Retinal pigment epithelial cell (primary cell): ENCODE measurements around the gene FAM184A.
A peak's percentile ranks its signal among the peaks of the same experiment; 100 is the strongest.

Experiments
- DNase-seq: peaks from one replicate; pipeline ENCODE4 v3.0.0-alpha.2; 2010; ENCODE audit warnings: low read depth
- H3K4me3 ChIP-seq: 2 replicates; pipeline ENCODE4 v1.5.1; 2011; ENCODE audit warnings: mild to moderate bottlenecking, low read length, control low read depth, moderate library complexity
- CTCF ChIP-seq: conservative IDR thresholded peaks from 2 replicates; pipeline ENCODE4 v1.5.1; 2011; ENCODE audit warnings: low read depth, low read length, control low read depth, inconsistent platforms

Gene FAM184A

GRCh38 chr6:119078376-119079282 is at the start of gene FAM184A:
FAM184A (minus strand) TSS chr6:119078664; CDS start chr6:119078299, 365 bp downstream.
- no peak for DNase-seq
- peak within 1 kb of the TSS; percentile 63 for H3K4me3 ChIP-seq
- peak; percentile 41 for TF ChIP-seq CTCF

- no peak overlapping the region for H3K4me3 ChIP-seq
- no peak for TF ChIP-seq CTCF
- no peak for DNase-seq
Observed at GRCh38 chr6:119127627-119128026, 49.2 kb upstream of the FAM184A start.

GRCh38 chr6:119126826-119127225 is 48.4 kb upstream of the FAM184A start:
- TF ChIP-seq CTCF, result no peak
- no peak for DNase-seq
- H3K4me3 ChIP-seq, result no peak overlapping the region

- no peak for DNase-seq
- no peak for TF ChIP-seq CTCF
- no peak overlapping the region for H3K4me3 ChIP-seq
Observed at GRCh38 chr6:119126140-119126539, 47.7 kb upstream of the FAM184A start.

- DNase-seq, result no peak
Observed at GRCh38 chr6:119125576-119125975, 47.1 kb upstream of the FAM184A start.

GRCh38 chr6:119124079-119124824 is 45.8 kb upstream of the FAM184A start:
- no peak for TF ChIP-seq CTCF
- H3K4me3 ChIP-seq, result no peak overlapping the region
- DNase-seq, result no peak

More at GRCh38 chr6:119125576-119125975, 47.1 kb upstream of the FAM184A start:
- H3K4me3 ChIP-seq, result no peak overlapping the region
- no peak for TF ChIP-seq CTCF
